B cell (primary cell): ENCODE measurements around the gene LRRC2. TPM values are rescaled to one million over a fixed set of nuclear protein-coding genes. Genes with fewer than 3 reads are reported as not detected.

Experiments
- ATAC-seq: fragments of 200-7000 bp; cut with Tn5 transposase; one replicate; pipeline ENCODE4 v1.10.0; 2021; ENCODE audit warnings: low read depth, mild to moderate bottlenecking, moderate number of reproducible peaks, moderate library complexity
- CTCF ChIA-PET: fragments of 350-600 bp; sonication (Branson Sonifier 250); formaldehyde crosslinking; loops from one replicate; lab custom pipeline; 2021; ENCODE audit warnings: antibody characterized with exemption, inconsistent platforms; lab: Charles Lee
- POLR2A ChIA-PET: fragments of 350-600 bp; sonication (Branson Sonifier 250); formaldehyde crosslinking; loops from one replicate; lab custom pipeline; 2021; ENCODE audit warnings: antibody characterized with exemption; lab: Charles Lee
- DNase-seq: peaks from one replicate; pipeline ENCODE4 v3.0.0; 2013
- H2AFZ ChIP-seq: 2 replicates; pipeline ENCODE4 v1.6.1; 2012; ENCODE audit warnings: mild to moderate bottlenecking, low read depth, low read length; ENCODE audit not compliant: insufficient read depth, poor library complexity, severe bottlenecking
- H3K27ac ChIP-seq, 2 donors: 1 replicate in 1 of 2; 2 replicates in 1 of 2; pipeline ENCODE4 v1.5.1; 2012 to 2013; ENCODE audit warnings: low read length in 2 of 2, mild to moderate bottlenecking in 2 of 2, moderate library complexity in 1 of 2
- H3K27me3 ChIP-seq, 4 experiments: fragments of 200-600 bp in 1 of 4; sonication (generic) in 1 of 4; replicated peaks in 1 of 4; 1 replicate in 2 of 4; 2 replicates in 2 of 4; pipeline versions ENCODE4 v1.6.1 to v1.7.0; 2013 to 2016; ENCODE audit warnings: low read length in 3 of 4, mild to moderate bottlenecking in 2 of 4, mixed read lengths in 1 of 4, moderate library complexity in 1 of 4; ENCODE audit not compliant: insufficient read depth in 4 of 4, control insufficient read depth in 3 of 4; ENCODE audit errors: control extremely low read depth in 1 of 4
- H3K36me3 ChIP-seq, 2 experiments: replicated peaks in 1 of 2; 1 replicate in 1 of 2; 2 replicates in 1 of 2; pipeline versions ENCODE4 v1.6.1 to v1.7.1; 2013; ENCODE audit warnings: low read length in 1 of 2; ENCODE audit not compliant: insufficient read depth in 2 of 2, control insufficient read depth in 1 of 2; ENCODE audit errors: control extremely low read depth in 1 of 2, extremely low read depth in 1 of 2
- H3K4me1 ChIP-seq, 2 donors: fragments of 200-600 bp in 1 of 2; sonication (generic) in 1 of 2; 1 replicate in 1 of 2; 2 replicates in 1 of 2; pipeline versions ENCODE4 v1.5.1 to v1.6.1; 2013 to 2017; ENCODE audit warnings: low read length in 2 of 2; ENCODE audit not compliant: control insufficient read depth in 2 of 2, insufficient read depth in 2 of 2
- H3K4me2 ChIP-seq: replicated peaks from 2 replicates; pipeline ENCODE3; 2012; ENCODE audit warnings: mild to moderate bottlenecking, low read depth, low read length; ENCODE audit not compliant: poor library complexity, severe bottlenecking
- H3K4me3 ChIP-seq, 5 experiments: fragments of 200-600 bp in 1 of 5; sonication (generic) in 1 of 5; 1 replicate in 3 of 5; 2 replicates in 2 of 5; pipeline versions ENCODE4 v1.5.1 to v1.7.0; 2011 to 2016; ENCODE audit warnings: low read length in 4 of 5, mild to moderate bottlenecking in 4 of 5, low read depth in 2 of 5, control low read depth in 1 of 5, moderate library complexity in 1 of 5; ENCODE audit not compliant: insufficient read depth in 1 of 5; ENCODE audit errors: control extremely low read depth in 1 of 5, extremely low read depth in 1 of 5
- H3K79me2 ChIP-seq: fragments of 200-600 bp; sonication (generic); one replicate; pipeline ENCODE4 v1.6.0; 2016; ENCODE audit warnings: low read length; ENCODE audit not compliant: control insufficient read depth, insufficient read depth
- H3K9ac ChIP-seq: fragments of 200-600 bp; sonication (generic); 2 replicates; pipeline ENCODE4 v1.6.1; 2017; ENCODE audit warnings: mild to moderate bottlenecking, low read length, moderate library complexity
- H3K9me3 ChIP-seq, 3 donors: one replicate each; pipeline versions ENCODE4 v1.6.1 to v1.7.1; 2013; ENCODE audit warnings: low read length in 2 of 3; ENCODE audit not compliant: control insufficient read depth in 2 of 3, insufficient read depth in 1 of 3; ENCODE audit errors: control extremely low read depth in 1 of 3
- H4K20me1 ChIP-seq: 2 replicates; pipeline ENCODE4 v1.6.0; 2012; ENCODE audit warnings: mild to moderate bottlenecking, low read length; ENCODE audit not compliant: insufficient read depth, control insufficient read depth, poor library complexity, severe bottlenecking
- H3K27ac Mint-ChIP-seq: one replicate; pipeline ENCODE4 v1.8.0; 2021; ENCODE audit warnings: mixed read lengths
- H3K27me3 Mint-ChIP-seq: one replicate; pipeline ENCODE4 v1.8.0; 2021; ENCODE audit warnings: mixed read lengths
- H3K4me1 Mint-ChIP-seq: one replicate; pipeline ENCODE4 v1.8.0; 2021; ENCODE audit warnings: mixed read lengths
- H3K4me3 Mint-ChIP-seq: one replicate; pipeline ENCODE4 v1.8.0; 2021; ENCODE audit warnings: mixed read lengths
- H3K9me3 Mint-ChIP-seq: one replicate; pipeline ENCODE4 v1.8.0; 2022; ENCODE audit warnings: mixed read lengths; ENCODE audit not compliant: insufficient read depth
- EZH2 ChIP-seq: IDR thresholded peaks from 2 replicates; pipeline ENCODE4 v1.6.1; 2012; ENCODE audit warnings: borderline replicate concordance, low read depth, mild to moderate bottlenecking, moderate library complexity, low read length; ENCODE audit not compliant: insufficient read depth, poor library complexity, severe bottlenecking
- WGBS: methylation state at CpG from one replicate; pipeline ENCODE4 v1.1.5; 2013; ENCODE audit warnings: missing lambda C conversion rate; ENCODE audit not compliant: insufficient coverage; 5-methylcytosine and 5-hydroxymethylcytosine counted together
- intact Hi-C: fragments of 100-400 bp; cut with micrococcal nuclease; formaldehyde crosslinking; loops from one replicate; pipeline ENCODE4 v1.10.0; 2022
- polyA plus RNA-seq: library from polyadenylated mRNA; depleted of rRNA; stranded (reverse); fragments of >200 nt; gene quantifications from 2 replicates; pipeline ENCODE4 v1.2.3, GENCODE V29; 2012
- total RNA-seq, 2 donors: library from RNA; stranded (reverse); fragments of 120-200 nt in 1 of 2; gene quantifications; 1 replicate in 1 of 2; 2 replicates in 1 of 2; pipeline versions ENCODE4 v1.2.3 to v1.2.4, GENCODE V29; 2013 to 2022
- TF ChIP-seq, protein P1 (sequence below): fragments of 200-600 bp; IDR thresholded peaks from one replicate; pipeline ENCODE4 v1.8.0; 2022; ENCODE audit warnings: antibody characterized with exemption, mild to moderate bottlenecking

The LRRC2 gene
- total and polyA plus RNA-seq, 2 donors (not counting 1 experiment from before 2014, with no cell fraction given): 0.04 TPM; not detected in 1

DNA sequence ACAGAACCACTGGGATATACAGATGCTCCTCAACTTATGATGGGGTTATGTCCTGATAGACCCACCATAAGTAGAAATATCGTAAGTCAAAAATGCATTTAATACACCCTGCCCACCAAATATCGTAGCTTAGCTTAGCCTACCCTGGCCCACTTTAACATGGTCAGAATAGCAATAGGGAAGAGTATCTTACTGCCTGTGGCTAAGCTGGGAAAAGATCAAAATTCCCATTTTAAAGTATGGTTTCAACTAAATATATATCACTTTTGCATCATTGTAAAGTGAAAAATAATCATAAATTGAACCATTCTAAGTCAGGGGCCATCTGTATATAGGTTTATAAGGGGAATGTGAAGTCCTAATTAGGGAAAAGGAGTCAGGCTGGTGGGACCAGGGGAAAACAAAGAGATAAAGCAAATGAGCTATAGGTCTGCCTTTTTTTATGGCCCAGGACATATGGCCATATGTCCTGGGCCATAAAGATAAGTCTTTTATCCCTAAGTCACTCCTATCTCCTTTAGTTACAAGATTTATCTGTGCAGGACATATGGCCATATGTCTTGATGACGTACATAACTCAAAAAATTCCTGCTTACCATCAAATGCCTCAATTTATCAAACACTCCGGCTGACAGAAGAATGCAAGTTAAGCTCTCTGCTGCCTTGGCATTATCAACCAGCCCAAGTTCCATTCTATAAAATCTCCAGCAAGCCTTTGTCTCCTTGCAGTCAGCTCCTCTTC, 57.1 kb downstream of the LRRC2 start:
- no peak overlapping the region for H3K9ac ChIP-seq
- CTCF ChIA-PET: interaction anchor here (0.8 to 2.1 kb wide), 4 partner anchors 9 to 20 kb away, joined by 3 to 13 read pairs (median 4); partner anchors contain the start of gene RTP3

DNA sequence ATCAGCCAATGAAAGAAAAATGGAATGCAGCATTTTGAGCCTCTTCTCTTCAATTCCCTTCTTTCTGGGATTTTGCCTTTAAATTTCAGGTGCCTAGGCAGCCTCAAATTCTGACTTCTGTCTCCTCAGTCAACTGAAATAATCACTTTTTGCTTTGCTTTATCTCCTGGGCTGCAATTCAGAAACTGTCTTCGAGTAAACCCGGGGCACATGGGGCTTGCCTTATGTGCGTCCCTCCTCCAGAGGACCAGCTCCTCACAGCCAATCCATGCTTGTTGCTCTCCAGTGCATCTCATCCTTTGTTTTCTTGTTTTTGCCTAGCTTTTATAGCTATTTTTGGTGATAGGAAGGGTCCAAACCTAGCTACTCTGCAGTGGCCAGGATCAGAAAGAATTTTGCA, 59.6 kb downstream of the LRRC2 start:
- H3K4me3 ChIP-seq: no peak overlapping the region
- no peak overlapping the region for H3K9ac ChIP-seq
- 60% methylated on average over 1 of the region's 3 CpGs for WGBS
- H3K27ac ChIP-seq: no peak overlapping the region
- no peaks in the 10 kb centered on the region for H3K36me3 ChIP-seq
- peaks cover 0 to 5% (median 0%) of the 10 kb centered on the region in 4 experiments for H3K27me3 ChIP-seq
- no peak overlapping the region for H3K4me3 Mint-ChIP-seq
- TF ChIP-seq, protein P1, sequence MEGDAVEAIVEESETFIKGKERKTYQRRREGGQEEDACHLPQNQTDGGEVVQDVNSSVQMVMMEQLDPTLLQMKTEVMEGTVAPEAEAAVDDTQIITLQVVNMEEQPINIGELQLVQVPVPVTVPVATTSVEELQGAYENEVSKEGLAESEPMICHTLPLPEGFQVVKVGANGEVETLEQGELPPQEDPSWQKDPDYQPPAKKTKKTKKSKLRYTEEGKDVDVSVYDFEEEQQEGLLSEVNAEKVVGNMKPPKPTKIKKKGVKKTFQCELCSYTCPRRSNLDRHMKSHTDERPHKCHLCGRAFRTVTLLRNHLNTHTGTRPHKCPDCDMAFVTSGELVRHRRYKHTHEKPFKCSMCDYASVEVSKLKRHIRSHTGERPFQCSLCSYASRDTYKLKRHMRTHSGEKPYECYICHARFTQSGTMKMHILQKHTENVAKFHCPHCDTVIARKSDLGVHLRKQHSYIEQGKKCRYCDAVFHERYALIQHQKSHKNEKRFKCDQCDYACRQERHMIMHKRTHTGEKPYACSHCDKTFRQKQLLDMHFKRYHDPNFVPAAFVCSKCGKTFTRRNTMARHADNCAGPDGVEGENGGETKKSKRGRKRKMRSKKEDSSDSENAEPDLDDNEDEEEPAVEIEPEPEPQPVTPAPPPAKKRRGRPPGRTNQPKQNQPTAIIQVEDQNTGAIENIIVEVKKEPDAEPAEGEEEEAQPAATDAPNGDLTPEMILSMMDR: no peak
- no peak for TF ChIP-seq EZH2
- peaks cover 2 to 9% of the 10 kb centered on the region in 2 donors for H3K4me1 ChIP-seq
- H3K9me3 Mint-ChIP-seq: peaks cover 6% of the 10 kb centered on the region
- H3K27me3 Mint-ChIP-seq: no peaks in the 10 kb centered on the region
- peaks cover 26% of the 10 kb centered on the region for H3K4me1 Mint-ChIP-seq
- H4K20me1 ChIP-seq: no peaks in the 10 kb centered on the region
- H3K4me2 ChIP-seq: no peak overlapping the region
- POLR2A ChIA-PET: no interaction called here
- CTCF ChIA-PET: interaction anchor here (1.0 to 1.4 kb wide), 2 partner anchors 14 to 52 kb away, joined by 3 read pairs; no protein-coding TSS in a partner anchor
- intact Hi-C loops: no loop called here
- peaks cover 0 to 16% (median 0%) of the 10 kb centered on the region in 3 donors for H3K9me3 ChIP-seq
- DNase-seq (no peak), ATAC-seq (no peak)
- no peaks in the 10 kb centered on the region for H3K79me2 ChIP-seq
- H3K27ac Mint-ChIP-seq: no peak overlapping the region
- no peak overlapping the region for H2AFZ ChIP-seq

More for the DNA sequence above, 57.1 kb downstream of the LRRC2 start:
- intact Hi-C loops: no loop called here
- DNase-seq (no peak), ATAC-seq (no peak)
- H3K27ac Mint-ChIP-seq: no peak overlapping the region
- Histone ChIP-seq H3K9me3 (peaks cover 0 to 13% (median 0%) of the 10 kb centered on the region in 3 donors), H4K20me1 (no peaks in the 10 kb centered on the region), H3K4me3 (no peak overlapping the region), H2AFZ (no peak overlapping the region), H3K27ac (no peak overlapping the region), H3K36me3 (no peaks in the 10 kb centered on the region), H3K27me3 (peaks cover 0 to 5% (median 0%) of the 10 kb centered on the region in 4 experiments), H3K4me1 (no peaks in the 10 kb centered on the region), H3K4me2 (no peak overlapping the region), H3K79me2 (no peaks in the 10 kb centered on the region)
- POLR2A ChIA-PET: no interaction called here
- TF ChIP-seq, protein P1: no peak
- no peak for TF ChIP-seq EZH2
- peaks cover 12% of the 10 kb centered on the region for H3K4me1 Mint-ChIP-seq
- H3K9me3 Mint-ChIP-seq: peaks cover 6% of the 10 kb centered on the region
- 100% methylated on average over 2 of the region's 4 CpGs for WGBS
- H3K4me3 Mint-ChIP-seq: no peak overlapping the region
- peaks cover 3% of the 10 kb centered on the region for H3K27me3 Mint-ChIP-seq
